Activated B cell treated with CpG ODN at 0.5 μM for 24 hours (primary cell): ENCODE results near the gene PLPPR3. TPM values are rescaled to one million over a fixed set of nuclear protein-coding genes. Genes with fewer than 3 reads are reported as not detected.

Experiments
- ATAC-seq: fragments of 200-7000 bp; cut with Tn5 transposase; one replicate; pipeline ENCODE4 v1.10.0; 2021; ENCODE audit warnings: low read depth, mild to moderate bottlenecking, moderate library complexity
- CTCF ChIA-PET: fragments of 350-600 bp; sonication (Branson Sonifier 250); formaldehyde crosslinking; loops from one replicate; lab custom pipeline; 2021; ENCODE audit warnings: antibody characterized with exemption; lab: Charles Lee
- POLR2A ChIA-PET: fragments of 350-600 bp; sonication (Branson Sonifier 250); formaldehyde crosslinking; loops from one replicate; lab custom pipeline; 2021; ENCODE audit warnings: antibody characterized with exemption; lab: Charles Lee
- DNase-seq: peaks from one replicate; pipeline ENCODE4 v3.0.0; 2022
- H3K27ac Mint-ChIP-seq: one replicate; pipeline ENCODE4 v1.8.0; 2020; ENCODE audit warnings: mixed read lengths
- H3K27me3 Mint-ChIP-seq: one replicate; pipeline ENCODE4 v1.8.0; 2021; ENCODE audit warnings: mixed read lengths
- H3K36me3 Mint-ChIP-seq: one replicate; pipeline ENCODE4 v1.8.0; 2021; ENCODE audit warnings: low read depth, mixed read lengths
- H3K4me1 Mint-ChIP-seq: one replicate; pipeline ENCODE4 v1.8.0; 2021; ENCODE audit warnings: mixed read lengths
- H3K4me3 Mint-ChIP-seq: one replicate; pipeline ENCODE4 v1.8.0; 2020; ENCODE audit warnings: mild to moderate bottlenecking, mixed read lengths
- H3K9me3 Mint-ChIP-seq: one replicate; pipeline ENCODE4 v1.8.0; 2020; ENCODE audit warnings: mixed read lengths
- intact Hi-C: fragments of 100-400 bp; cut with micrococcal nuclease; formaldehyde crosslinking; loops from one replicate; pipeline ENCODE4 v1.15.1; 2024
- total RNA-seq: library from RNA; stranded (reverse); gene quantifications from 2 replicates; pipeline ENCODE4 v1.2.3, GENCODE V29; 2022
- TF ChIP-seq, protein P1 (sequence below): fragments of 200-600 bp; IDR thresholded peaks from one replicate; pipeline ENCODE4 v1.8.0; 2022; ENCODE audit warnings: antibody characterized with exemption, mild to moderate bottlenecking

The PLPPR3 gene
- total RNA-seq, 1 donor from 2014 or later, result not detected

DNA sequence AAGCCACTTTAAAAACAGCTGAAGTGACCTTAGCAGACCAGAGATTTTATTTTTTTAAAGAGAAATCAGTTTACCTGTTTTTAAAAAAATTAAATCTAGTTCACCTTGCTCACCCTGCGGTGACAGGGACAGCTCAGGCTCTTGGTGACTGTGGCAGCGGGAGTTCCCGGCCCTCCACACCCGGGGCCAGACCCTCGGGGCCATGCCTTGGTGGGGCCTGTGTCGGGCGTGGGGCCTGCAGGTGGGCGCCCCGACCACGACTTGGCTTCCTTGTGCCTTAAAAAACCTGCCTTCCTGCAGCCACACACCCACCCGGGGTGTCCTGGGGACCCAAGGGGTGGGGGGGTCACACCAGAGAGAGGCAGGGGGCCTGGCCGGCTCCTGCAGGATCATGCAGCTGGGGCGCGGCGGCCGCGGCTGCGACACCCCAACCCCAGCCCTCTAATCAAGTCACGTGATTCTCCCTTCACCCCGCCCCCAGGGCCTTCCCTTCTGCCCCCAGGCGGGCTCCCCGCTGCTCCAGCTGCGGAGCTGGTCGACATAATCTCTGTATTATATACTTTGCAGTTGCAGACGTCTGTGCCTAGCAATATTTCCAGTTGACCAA is 10.8 kb downstream of the PLPPR3 start:
- Mint-ChIP-seq H3K4me1 (no peaks in the 10 kb centered on the region), H3K4me3 (no peak overlapping the region), H3K27ac (no peak overlapping the region), H3K36me3 (peaks cover 60% of the 10 kb centered on the region), H3K9me3 (no peaks in the 10 kb centered on the region), H3K27me3 (no peaks in the 10 kb centered on the region)
- no peak for ATAC-seq
- ChIA-PET POLR2A (no interaction called here), CTCF (no interaction called here)
- TF ChIP-seq, protein P1, sequence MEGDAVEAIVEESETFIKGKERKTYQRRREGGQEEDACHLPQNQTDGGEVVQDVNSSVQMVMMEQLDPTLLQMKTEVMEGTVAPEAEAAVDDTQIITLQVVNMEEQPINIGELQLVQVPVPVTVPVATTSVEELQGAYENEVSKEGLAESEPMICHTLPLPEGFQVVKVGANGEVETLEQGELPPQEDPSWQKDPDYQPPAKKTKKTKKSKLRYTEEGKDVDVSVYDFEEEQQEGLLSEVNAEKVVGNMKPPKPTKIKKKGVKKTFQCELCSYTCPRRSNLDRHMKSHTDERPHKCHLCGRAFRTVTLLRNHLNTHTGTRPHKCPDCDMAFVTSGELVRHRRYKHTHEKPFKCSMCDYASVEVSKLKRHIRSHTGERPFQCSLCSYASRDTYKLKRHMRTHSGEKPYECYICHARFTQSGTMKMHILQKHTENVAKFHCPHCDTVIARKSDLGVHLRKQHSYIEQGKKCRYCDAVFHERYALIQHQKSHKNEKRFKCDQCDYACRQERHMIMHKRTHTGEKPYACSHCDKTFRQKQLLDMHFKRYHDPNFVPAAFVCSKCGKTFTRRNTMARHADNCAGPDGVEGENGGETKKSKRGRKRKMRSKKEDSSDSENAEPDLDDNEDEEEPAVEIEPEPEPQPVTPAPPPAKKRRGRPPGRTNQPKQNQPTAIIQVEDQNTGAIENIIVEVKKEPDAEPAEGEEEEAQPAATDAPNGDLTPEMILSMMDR, result no peak
- intact Hi-C loops, result no loop called here
- DNase-seq, result no peak

DNA sequence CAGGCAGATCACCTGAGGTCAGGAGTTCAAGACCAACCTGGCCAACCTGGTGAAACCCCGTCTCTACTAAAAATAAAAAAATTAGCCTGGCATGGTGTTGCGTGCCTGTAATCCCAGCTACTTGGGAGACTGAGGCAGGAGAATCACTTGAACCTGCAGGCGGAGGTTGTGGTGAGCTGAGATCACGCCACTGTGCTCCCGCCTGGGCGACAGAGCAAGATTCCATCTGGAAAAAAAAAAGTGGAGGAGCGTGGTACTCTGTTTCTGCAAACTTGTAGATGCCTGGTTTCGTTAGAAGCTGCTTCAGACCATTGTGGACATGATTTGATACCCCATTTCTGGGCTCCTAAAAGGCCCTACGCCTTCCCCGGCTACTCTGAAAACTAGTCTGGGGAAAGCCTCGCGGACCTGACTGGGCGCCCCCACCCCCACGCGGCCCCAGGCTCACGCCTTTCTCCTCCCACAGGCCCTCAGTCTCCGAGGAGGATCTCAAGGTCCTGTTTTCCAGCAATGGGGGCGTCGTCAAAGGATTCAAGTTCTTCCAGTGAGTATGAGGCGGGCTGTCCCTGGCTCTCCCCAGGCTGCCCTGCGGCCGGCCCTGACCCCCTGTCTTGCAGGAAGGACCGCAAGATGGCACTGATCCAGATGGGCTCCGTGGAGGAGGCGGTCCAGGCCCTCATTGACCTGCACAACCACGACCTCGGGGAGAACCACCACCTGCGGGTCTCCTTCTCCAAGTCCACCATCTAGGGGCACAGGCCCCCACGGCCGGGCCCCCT is 11.5 kb downstream of the PLPPR3 start:
- intact Hi-C loops, result no loop called here
- H3K27ac Mint-ChIP-seq, result no peak overlapping the region
- CTCF ChIA-PET, result no interaction called here
- DNase-seq (no peak), ATAC-seq (no peak)
- H3K4me3 Mint-ChIP-seq, result no peak overlapping the region
- POLR2A ChIA-PET, result no interaction called here
- H3K27me3 Mint-ChIP-seq, result no peaks in the 10 kb centered on the region
- peaks cover 59% of the 10 kb centered on the region for H3K36me3 Mint-ChIP-seq
- no peaks in the 10 kb centered on the region for H3K9me3 Mint-ChIP-seq
- TF ChIP-seq, protein P1, result no peak
- no peaks in the 10 kb centered on the region for H3K4me1 Mint-ChIP-seq

GRCh38 chr19:808423-808775 is 13.4 kb downstream of the PLPPR3 start:
- DNase-seq (no peak), ATAC-seq (no peak)
- intact Hi-C loops, result no loop called here
- ChIA-PET POLR2A (interaction anchor here (0.6 to 1.4 kb wide), 2 partner anchors 9 to 108 kb away, joined by 3 to 5 read pairs; no protein-coding TSS in a partner anchor), CTCF (no interaction called here)
- Mint-ChIP-seq H3K4me1 (no peaks in the 10 kb centered on the region), H3K9me3 (no peaks in the 10 kb centered on the region), H3K27me3 (no peaks in the 10 kb centered on the region), H3K27ac (no peak overlapping the region), H3K4me3 (no peak overlapping the region), H3K36me3 (peaks cover 63% of the 10 kb centered on the region)
- TF ChIP-seq, protein P1, result no peak

DNA sequence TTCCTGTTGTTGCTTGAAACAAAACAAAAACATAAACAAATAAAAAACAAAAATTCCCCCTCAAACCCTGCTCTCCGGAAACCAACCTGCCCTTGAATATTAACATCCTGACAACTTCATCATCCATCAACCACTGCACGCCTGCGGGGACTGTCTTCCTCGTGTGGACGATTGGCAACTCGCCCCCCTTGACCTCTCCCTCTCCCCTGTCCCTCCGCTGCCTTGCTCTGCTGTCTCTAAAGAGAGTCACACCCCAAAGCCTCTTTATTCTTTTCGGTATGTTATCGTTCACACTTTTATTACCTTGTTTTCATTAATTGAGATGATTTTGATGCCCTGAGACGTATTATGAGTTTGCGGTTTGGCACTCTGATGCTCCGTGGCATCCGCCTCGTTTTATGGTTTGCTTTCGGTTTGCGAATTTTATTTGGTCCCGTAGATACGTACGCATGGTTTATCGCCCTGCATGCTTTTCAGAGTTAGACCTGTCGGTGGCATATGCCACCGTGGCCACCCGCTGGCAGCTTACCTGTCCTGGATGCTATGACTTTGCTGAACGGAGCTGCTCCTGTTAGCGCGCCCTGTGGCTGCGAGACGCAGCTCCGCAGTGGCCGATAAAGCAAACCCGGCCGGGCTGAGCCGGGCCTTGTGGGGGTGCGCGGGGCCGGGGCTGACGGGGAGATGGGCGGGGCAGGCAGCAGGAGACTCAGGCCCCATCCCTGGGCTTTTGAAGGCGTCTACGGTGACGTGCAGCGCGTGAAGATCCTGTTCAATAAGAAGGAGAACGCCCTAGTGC is 13.9 kb downstream of the PLPPR3 start:
- intact Hi-C loops, result no loop called here
- CTCF ChIA-PET, result no interaction called here
- Mint-ChIP-seq H3K27me3 (no peaks in the 10 kb centered on the region), H3K36me3 (peaks cover 64% of the 10 kb centered on the region), H3K4me3 (no peak overlapping the region), H3K9me3 (no peaks in the 10 kb centered on the region), H3K4me1 (no peaks in the 10 kb centered on the region), H3K27ac (peak overlapping the region; percentile 1)
- TF ChIP-seq, protein P1, result no peak
- DNase-seq (no peak), ATAC-seq (no peak)
- POLR2A ChIA-PET, result interaction anchor here (0.5 to 1.4 kb wide), 3 partner anchors 9 to 240 kb away, joined by 3 to 5 read pairs (median 3); no protein-coding TSS in a partner anchor
